ENCODE measurements around the gene MSGN1. TPM values are rescaled to one million over a fixed set of nuclear protein-coding genes. Genes with fewer than 3 reads are reported as not detected.

Gene MSGN1
- total RNA-seq, 2 donors from 2014 or later = not detected

GRCh38 chr2:17799301-17800120 lies 16.7 kb upstream of the MSGN1 start:
- ATAC-seq (no peak), DNase-seq (ENCODE audit: low spot score in 2 of 2) (no peak)

GRCh38 chr2:17800219-17800618 lies 16.0 kb upstream of the MSGN1 start:
- ATAC-seq = no peak
- DNase-seq (ENCODE audit: low spot score in 2 of 2) = no peak
- H3K36me3 Mint-ChIP-seq = no peaks in the 10 kb centered on the region
- H3K27ac Mint-ChIP-seq = no peak overlapping the region
- H3K9me3 Mint-ChIP-seq = no peaks in the 10 kb centered on the region

More at GRCh38 chr2:17799301-17800120, 16.7 kb upstream of the MSGN1 start:
- no peaks in the 10 kb centered on the region for H3K9me3 Mint-ChIP-seq
- no peaks in the 10 kb centered on the region for H3K36me3 Mint-ChIP-seq
- peak overlapping the region in 1 of 2 donors; percentile 33 for H3K27ac Mint-ChIP-seq

- Mint-ChIP-seq H3K27ac (no peak overlapping the region), H3K9me3 (no peaks in the 10 kb centered on the region), H3K36me3 (no peaks in the 10 kb centered on the region)
- no peak for DNase-seq (ENCODE audit: low spot score in 2 of 2)
- ATAC-seq = no peak
Observed at GRCh38 chr2:17800693-17801458, 15.4 kb upstream of the MSGN1 start.

- no peak for DNase-seq (ENCODE audit: low spot score in 2 of 2)
- H3K9me3 Mint-ChIP-seq = no peaks in the 10 kb centered on the region
- no peak for ATAC-seq
- H3K27ac Mint-ChIP-seq = no peak overlapping the region
- no peaks in the 10 kb centered on the region for H3K36me3 Mint-ChIP-seq
Observed at GRCh38 chr2:17803497-17803896, 12.8 kb upstream of the MSGN1 start.

GRCh38 chr2:17804358-17804757 lies 11.9 kb upstream of the MSGN1 start:
- no peak overlapping the region for H3K27ac Mint-ChIP-seq
- H3K9me3 Mint-ChIP-seq = no peaks in the 10 kb centered on the region
- no peaks in the 10 kb centered on the region for H3K36me3 Mint-ChIP-seq
- no peak for DNase-seq (ENCODE audit: low spot score in 2 of 2)
- no peak for ATAC-seq

- DNase-seq (ENCODE audit: low spot score in 2 of 2) = no peak
- Mint-ChIP-seq H3K27ac (no peak overlapping the region), H3K9me3 (no peaks in the 10 kb centered on the region), H3K36me3 (no peaks in the 10 kb centered on the region)
- no peak for ATAC-seq
Observed at GRCh38 chr2:17805166-17805565, 11.1 kb upstream of the MSGN1 start.

GRCh38 chr2:17805717-17806363 lies 10.4 kb upstream of the MSGN1 start:
- DNase-seq (ENCODE audit: low spot score in 2 of 2) (no peak), ATAC-seq (no peak)
- H3K9me3 Mint-ChIP-seq = no peaks in the 10 kb centered on the region
- H3K36me3 Mint-ChIP-seq = no peaks in the 10 kb centered on the region
- H3K27ac Mint-ChIP-seq = no peak overlapping the region

GRCh38 chr2:17813010-17813741 lies 3.1 kb upstream of the MSGN1 start:
- ATAC-seq (no peak), DNase-seq (ENCODE audit: low spot score in 2 of 2) (no peak)
- Mint-ChIP-seq H3K36me3 (no peaks in the 10 kb centered on the region), H3K27ac (no peak overlapping the region), H3K9me3 (no peaks in the 10 kb centered on the region)

GRCh38 chr2:17813742-17814473 lies 2.4 kb upstream of the MSGN1 start:
- Mint-ChIP-seq H3K27ac (no peak overlapping the region), H3K36me3 (no peaks in the 10 kb centered on the region), H3K9me3 (no peaks in the 10 kb centered on the region)
- ATAC-seq (no peak), DNase-seq (ENCODE audit: low spot score in 2 of 2) (no peak)

- DNase-seq (ENCODE audit: low spot score in 2 of 2) (no peak), ATAC-seq (no peak)
- H3K27ac Mint-ChIP-seq = no peak overlapping the region
Observed at GRCh38 chr2:17814601-17815000, 1.7 kb upstream of the MSGN1 start.

GRCh38 chr2:17815468-17816184 lies 634 bp upstream of the MSGN1 start:
- Mint-ChIP-seq H3K36me3 (no peaks in the 10 kb centered on the region), H3K27ac (no peak overlapping the region), H3K9me3 (no peaks in the 10 kb centered on the region)
- no peak for DNase-seq (ENCODE audit: low spot score in 2 of 2)
- ATAC-seq = no peak

More at GRCh38 chr2:17814601-17815000, 1.7 kb upstream of the MSGN1 start:
- H3K36me3 Mint-ChIP-seq = no peaks in the 10 kb centered on the region
- H3K9me3 Mint-ChIP-seq = no peaks in the 10 kb centered on the region

GRCh38 chr2:17818235-17818815 lies 2.1 kb downstream of the MSGN1 start:
- no peaks in the 10 kb centered on the region for H3K36me3 Mint-ChIP-seq
- no peaks in the 10 kb centered on the region for H3K9me3 Mint-ChIP-seq
- DNase-seq (ENCODE audit: low spot score in 2 of 2) (no peak), ATAC-seq (no peak)
- no peak overlapping the region for H3K27ac Mint-ChIP-seq

GRCh38 chr2:17821080-17821479 lies 4.8 kb downstream of the MSGN1 start:
- Mint-ChIP-seq H3K36me3 (no peaks in the 10 kb centered on the region), H3K27ac (no peak overlapping the region), H3K9me3 (no peaks in the 10 kb centered on the region)
- ATAC-seq (no peak), DNase-seq (ENCODE audit: low spot score in 2 of 2) (no peak)

- H3K27ac Mint-ChIP-seq = no peak overlapping the region
- ATAC-seq = no peak
- DNase-seq (ENCODE audit: low spot score in 2 of 2) = no peak
- H3K36me3 Mint-ChIP-seq = no peaks in the 10 kb centered on the region
- no peaks in the 10 kb centered on the region for H3K9me3 Mint-ChIP-seq
Observed at GRCh38 chr2:17821535-17822444, 5.5 kb downstream of the MSGN1 start.

Measured in activated naive CD4-positive, alpha-beta T cell treated with anti-CD3 and anti-CD28 coated beads, Interleukin-2, amount 50 U/mL, for 72 hours (primary cell).